ENCODE results near the gene OOSP4A. TPM values are rescaled to one million over a fixed set of nuclear protein-coding genes. Genes with fewer than 3 reads are reported as not detected.

The OOSP4A gene
- total RNA-seq, 1 donor from 2014 or later = not detected

GRCh38 chr11:59938132-59938531 is 25.7 kb upstream of the OOSP4A start, which contains the start of gene OOSP1:
TSS of gene OOSP1 (plus strand) at chr11:59938432. CDS start at chr11:59938455, 23 bp downstream.
- Histone ChIP-seq H3K27me3 (ENCODE audit: low read depth) (no peaks in the 10 kb centered on the region), H3K27ac (replicated peaks) (no peak within 1 kb of the TSS), H3K9me3 (replicated peaks) (no peaks in the 10 kb centered on the region), H3K36me3 (no peaks in the 10 kb centered on the region), H3K4me3 (no peak within 1 kb of the TSS), H3K4me1 (no peaks in the 10 kb centered on the region)
- DNase-seq = no peak
- intact Hi-C loops (cut with micrococcal nuclease) = no loop called here
- TF ChIP-seq, protein P1, sequence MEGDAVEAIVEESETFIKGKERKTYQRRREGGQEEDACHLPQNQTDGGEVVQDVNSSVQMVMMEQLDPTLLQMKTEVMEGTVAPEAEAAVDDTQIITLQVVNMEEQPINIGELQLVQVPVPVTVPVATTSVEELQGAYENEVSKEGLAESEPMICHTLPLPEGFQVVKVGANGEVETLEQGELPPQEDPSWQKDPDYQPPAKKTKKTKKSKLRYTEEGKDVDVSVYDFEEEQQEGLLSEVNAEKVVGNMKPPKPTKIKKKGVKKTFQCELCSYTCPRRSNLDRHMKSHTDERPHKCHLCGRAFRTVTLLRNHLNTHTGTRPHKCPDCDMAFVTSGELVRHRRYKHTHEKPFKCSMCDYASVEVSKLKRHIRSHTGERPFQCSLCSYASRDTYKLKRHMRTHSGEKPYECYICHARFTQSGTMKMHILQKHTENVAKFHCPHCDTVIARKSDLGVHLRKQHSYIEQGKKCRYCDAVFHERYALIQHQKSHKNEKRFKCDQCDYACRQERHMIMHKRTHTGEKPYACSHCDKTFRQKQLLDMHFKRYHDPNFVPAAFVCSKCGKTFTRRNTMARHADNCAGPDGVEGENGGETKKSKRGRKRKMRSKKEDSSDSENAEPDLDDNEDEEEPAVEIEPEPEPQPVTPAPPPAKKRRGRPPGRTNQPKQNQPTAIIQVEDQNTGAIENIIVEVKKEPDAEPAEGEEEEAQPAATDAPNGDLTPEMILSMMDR (IDR thresholded peaks at IDR 0.05; ENCODE audit: borderline replicate concordance) = no peak

- Histone ChIP-seq H3K4me1 (no peaks in the 10 kb centered on the region), H3K36me3 (no peaks in the 10 kb centered on the region), H3K27ac (replicated peaks) (no peak overlapping the region), H3K27me3 (ENCODE audit: low read depth) (no peaks in the 10 kb centered on the region), H3K4me3 (no peak overlapping the region), H3K9me3 (replicated peaks) (no peaks in the 10 kb centered on the region)
- TF ChIP-seq, protein P1 (IDR thresholded peaks at IDR 0.05; ENCODE audit: borderline replicate concordance) = no peak
- no peak for DNase-seq
- intact Hi-C loops (cut with micrococcal nuclease) = no loop called here
Observed at GRCh38 chr11:59938718-59939117, 25.1 kb upstream of the OOSP4A start.

DNA sequence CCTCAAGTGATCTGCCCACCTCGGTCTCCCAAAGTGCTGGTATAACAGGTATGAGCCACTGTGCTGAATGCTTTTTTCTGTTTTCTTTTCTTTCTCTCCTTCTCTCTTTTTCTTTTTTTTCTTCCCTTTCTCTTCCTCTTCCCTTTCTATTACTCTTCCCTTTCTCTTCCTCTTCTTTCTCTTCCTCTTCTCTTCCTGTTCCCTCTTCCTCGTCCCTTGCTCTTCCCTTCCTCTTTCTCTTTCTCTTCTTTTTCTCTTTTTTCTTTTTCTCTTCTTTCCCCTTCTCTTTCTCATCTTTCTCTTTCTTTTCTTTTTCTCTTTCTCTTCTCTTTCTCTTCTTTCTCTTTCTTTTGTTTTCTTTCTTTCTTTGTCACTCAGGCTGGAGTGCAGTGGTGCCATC is 24.4 kb upstream of the OOSP4A start:
- intact Hi-C loops (cut with micrococcal nuclease) = no loop called here

GRCh38 chr11:59941091-59941490 is 22.7 kb upstream of the OOSP4A start:
- DNase-seq = no peak
- Histone ChIP-seq H3K4me1 (peaks cover 5% of the 10 kb centered on the region), H3K27ac (replicated peaks) (no peak overlapping the region), H3K27me3 (ENCODE audit: low read depth) (no peaks in the 10 kb centered on the region), H3K9me3 (replicated peaks) (no peaks in the 10 kb centered on the region), H3K4me3 (no peak overlapping the region), H3K36me3 (no peaks in the 10 kb centered on the region)
- TF ChIP-seq, protein P1 (IDR thresholded peaks at IDR 0.05; ENCODE audit: borderline replicate concordance) = no peak
- intact Hi-C loops (cut with micrococcal nuclease) = no loop called here

More for the DNA sequence above, 24.4 kb upstream of the OOSP4A start:
- Histone ChIP-seq H3K9me3 (replicated peaks) (no peaks in the 10 kb centered on the region), H3K27ac (replicated peaks) (no peak overlapping the region), H3K27me3 (ENCODE audit: low read depth) (no peaks in the 10 kb centered on the region), H3K4me1 (peaks cover 3% of the 10 kb centered on the region), H3K36me3 (no peaks in the 10 kb centered on the region), H3K4me3 (no peak overlapping the region)
- no peak for DNase-seq
- TF ChIP-seq, protein P1 (IDR thresholded peaks at IDR 0.05; ENCODE audit: borderline replicate concordance) = no peak

DNA sequence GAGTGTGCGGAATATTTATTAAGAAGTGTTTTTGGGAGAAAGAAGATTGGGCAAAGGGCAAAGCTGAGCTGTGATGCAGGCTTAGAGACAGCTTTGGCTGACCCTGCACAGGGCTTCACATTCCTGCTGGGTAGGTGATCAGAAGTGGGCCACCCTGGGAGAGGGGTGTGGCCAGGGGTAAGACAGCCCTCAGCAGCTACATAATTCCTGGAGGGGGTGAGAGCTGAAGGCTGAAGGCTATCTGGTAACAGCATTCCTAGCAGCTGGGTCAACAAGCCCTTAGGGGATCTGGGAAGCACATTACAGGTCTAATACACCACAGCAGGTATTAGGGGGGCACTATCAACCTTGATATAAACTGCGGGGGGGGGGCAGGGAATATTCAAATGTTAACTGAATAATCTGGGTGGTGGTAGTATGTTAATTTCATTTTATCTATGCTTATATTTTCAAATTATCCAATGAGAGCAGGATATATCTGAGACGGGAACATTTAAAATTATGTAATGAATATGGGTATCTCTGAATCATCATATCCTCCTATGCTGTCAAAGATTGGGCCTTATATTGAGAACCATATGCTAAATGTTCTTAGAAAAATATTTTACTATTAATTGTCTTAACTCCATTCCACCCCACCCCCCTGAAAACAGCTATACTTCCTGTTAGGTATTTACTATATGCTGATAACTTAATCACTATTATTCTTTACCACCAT is 19.7 kb upstream of the OOSP4A start:
- no peak for DNase-seq
- no peak overlapping the region for H3K27ac ChIP-seq (replicated peaks)
- no peaks in the 10 kb centered on the region for H3K27me3 ChIP-seq (ENCODE audit: low read depth)
- H3K4me3 ChIP-seq = no peak overlapping the region
- intact Hi-C loops (cut with micrococcal nuclease) = no loop called here
- no peaks in the 10 kb centered on the region for H3K36me3 ChIP-seq
- TF ChIP-seq, protein P1 (IDR thresholded peaks at IDR 0.05; ENCODE audit: borderline replicate concordance) = no peak
- H3K9me3 ChIP-seq (replicated peaks) = no peaks in the 10 kb centered on the region
- H3K4me1 ChIP-seq = peaks cover 5% of the 10 kb centered on the region
